Cerebellar nuclear complex (tissue), 1 donor: ENCODE results near the gene DDX17.

ENCODE experiments used
- DNase-seq, 2 experiments: peaks; one replicate each; lab custom pipeline; 2025; lab: John Stamatoyannopoulos, UW

Gene DDX17

DNA sequence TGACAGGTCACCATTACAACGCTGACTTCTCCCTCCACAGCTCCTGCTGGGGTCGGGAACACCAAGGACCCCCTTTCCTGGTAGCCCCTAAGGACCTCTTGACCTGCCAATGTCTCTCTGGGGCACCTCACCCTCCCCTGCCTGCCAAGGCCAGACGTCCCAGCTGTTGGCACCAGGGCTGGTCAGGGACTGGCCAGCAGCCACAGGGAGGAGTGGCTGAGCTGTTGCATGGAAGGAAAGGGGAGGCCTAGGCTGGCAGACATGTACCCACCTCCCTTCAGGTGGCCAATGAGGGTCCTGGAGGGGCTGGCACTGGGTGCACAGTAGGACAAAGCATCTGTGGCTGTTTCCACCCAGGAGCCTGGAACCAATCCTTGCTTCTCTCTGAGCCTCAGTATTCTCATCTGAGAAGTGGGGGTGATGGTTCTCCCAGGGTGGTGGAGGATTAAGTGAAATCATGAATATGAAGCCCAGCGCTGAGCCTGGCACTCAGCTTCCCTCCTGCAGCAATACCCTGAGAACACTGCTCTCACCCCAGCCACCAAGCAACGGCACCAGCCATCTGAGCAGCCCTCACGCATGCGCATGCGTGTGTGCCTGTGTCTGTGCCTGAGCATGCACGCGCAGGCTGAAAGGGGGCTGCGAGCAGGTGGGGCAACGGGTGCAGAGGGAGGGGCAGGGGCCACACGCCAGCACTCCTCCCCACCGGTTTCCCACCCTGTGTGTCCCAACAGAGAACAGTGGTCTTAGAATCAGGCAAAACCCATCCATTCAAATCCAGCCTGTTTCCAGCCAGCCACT lies 57.0 kb downstream of the DDX17 start:
- no peak for DNase-seq

DNA sequence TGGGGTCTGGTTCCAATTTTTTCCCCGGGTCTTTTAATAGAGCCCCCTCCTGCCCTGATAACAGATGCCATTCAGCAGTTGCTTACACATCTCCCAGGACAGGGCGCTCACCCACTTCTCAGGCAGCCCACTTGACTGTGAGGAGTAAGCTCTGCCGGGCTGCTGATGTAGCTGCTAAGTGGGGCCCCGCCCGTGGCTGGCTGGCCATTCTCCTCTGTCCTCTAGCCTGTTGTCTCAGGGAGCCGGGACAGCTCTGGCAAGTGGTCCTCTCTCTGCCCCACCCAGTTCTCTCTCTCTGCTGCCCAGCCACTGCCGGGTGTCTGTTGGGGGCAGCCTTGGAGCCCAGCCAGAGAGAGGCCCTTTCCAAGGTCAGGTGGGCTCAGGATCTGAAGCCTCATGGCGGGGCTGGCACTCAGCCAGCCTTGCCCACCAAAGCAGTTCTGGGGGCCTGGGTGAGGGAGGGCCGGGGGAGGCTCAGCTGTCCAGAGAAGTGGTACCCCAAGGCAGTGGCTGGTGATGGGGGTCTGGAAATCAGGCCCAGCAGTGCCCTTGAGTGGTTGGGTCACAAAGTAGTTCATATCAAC lies 60.0 kb downstream of the DDX17 start:
- no peak for DNase-seq

DNA sequence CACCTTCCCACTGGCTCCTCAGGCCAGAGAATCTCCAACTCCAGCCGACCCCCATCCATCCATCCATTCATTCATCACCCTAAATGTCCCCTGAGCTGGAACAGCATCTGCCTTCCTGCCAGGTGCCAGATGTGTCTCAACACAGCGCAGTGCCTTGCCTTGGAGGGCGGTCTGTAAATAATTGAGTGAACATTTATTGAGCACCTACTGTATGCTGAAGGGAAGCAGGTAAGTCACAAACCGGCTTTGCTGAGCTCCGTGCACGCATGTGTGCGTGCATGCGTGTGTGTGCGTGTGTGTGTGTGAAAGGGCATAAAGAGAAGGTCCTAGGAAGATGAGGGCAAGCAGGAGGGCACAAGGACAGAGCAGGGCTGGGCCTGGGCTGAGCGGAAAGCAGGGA lies 61.3 kb downstream of the DDX17 start:
- DNase-seq = no peak

DNA sequence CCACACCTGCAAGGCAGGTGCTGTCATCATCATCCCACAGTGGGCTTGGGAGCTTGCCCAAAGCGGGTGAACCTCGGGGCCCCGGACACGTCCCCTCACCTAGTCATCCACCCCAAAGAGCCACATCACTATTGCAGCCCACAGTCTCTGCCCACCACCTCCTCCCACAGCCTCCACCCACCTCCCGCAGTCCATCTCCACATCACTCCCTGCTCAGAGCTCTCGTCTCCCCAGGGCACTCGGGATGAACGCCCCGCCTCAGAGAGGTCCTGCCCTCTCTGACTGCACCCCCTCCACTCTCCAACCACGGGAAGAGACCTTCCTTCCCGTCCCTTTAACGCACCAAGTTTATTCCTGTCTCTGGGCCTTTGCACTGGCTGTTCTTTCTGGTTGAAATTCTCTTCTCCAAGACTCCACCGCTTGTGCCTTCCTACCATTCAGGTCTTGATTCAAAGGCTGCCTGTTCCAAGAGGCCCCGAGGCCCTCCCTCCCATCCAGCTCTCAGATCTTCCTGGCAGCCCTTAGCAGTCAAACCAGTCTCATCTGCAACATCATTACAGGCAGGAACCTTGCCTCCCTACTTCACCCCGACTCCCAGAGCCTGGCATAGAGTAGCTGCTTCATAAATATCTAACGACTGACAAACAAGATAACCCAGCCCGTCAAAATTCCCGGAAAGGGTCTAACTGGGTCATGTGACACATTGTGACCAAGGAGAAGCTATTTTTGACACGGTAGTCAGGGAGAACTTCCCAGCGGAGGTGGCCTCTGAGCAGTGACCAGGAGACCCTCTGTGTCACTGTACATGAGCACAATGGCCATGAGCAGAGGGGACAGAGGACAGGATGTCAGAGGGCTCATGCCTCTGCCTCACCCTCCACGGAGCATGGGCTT lies 62.2 kb downstream of the DDX17 start:
- DNase-seq = no peak

DNA sequence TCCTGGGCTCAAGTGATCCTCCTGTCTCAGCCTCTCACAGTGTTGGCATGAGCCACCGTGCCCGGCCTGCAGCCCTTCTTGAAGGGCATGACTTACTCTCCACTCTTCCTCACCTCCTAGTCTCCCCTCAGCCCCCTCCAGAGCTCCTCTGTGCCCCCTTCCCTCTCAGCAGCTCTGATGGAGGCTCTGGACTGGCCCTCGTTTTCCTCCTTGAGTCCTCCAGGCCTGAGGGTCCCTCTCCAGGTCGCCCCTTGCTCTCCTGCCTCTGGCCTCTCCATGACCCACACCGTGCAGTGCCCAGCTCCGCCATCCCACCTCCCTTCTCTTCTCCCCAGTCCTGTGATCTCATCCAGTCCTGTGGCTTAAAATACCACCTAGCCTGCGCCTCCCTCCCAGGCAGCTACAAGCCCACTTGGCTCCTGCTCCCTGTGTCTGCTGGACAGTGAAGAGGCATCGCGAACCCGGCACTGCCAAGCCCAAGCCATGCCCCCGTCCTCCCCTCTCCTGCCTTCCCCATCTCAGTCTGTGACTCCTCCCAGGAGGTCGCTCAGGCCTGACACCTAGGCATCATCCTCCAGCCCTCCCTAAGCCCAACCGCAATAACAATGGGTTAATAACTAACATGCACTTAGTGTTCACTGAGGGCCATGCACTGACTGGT lies 63.0 kb downstream of the DDX17 start:
- no peak for DNase-seq

DNA sequence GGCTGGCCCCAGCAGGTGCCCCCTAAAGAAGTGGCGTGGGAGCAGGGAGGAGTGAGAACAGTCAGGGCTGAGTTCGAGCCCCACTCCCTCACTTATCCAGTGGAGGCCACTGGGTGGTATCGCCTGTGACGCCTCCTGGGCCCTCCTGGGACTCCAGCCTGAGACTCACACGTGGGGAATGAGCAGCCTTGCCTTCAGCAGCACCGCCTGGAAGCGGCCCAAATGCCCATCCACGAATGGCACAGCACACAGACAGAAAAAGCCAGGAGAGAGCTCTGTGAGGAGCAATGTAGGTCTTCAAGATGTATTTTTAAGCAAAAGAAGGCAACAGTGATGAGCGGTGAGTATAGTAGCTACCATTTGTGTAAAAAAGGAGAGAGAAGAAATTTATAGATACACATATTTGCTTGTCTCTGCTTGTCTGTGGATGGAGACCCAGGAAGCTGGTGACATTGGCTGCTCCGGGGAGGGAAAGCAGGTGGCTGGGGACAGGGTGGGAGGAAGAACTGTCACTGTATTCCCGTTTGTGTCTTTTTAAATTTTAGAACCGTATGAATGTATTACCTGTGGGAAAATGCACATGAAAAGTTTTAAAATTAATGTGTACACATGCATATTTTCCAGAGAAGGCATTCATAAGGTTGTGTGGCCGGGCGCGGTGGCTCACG lies 64.4 kb downstream of the DDX17 start:
- DNase-seq = no peak

DNA sequence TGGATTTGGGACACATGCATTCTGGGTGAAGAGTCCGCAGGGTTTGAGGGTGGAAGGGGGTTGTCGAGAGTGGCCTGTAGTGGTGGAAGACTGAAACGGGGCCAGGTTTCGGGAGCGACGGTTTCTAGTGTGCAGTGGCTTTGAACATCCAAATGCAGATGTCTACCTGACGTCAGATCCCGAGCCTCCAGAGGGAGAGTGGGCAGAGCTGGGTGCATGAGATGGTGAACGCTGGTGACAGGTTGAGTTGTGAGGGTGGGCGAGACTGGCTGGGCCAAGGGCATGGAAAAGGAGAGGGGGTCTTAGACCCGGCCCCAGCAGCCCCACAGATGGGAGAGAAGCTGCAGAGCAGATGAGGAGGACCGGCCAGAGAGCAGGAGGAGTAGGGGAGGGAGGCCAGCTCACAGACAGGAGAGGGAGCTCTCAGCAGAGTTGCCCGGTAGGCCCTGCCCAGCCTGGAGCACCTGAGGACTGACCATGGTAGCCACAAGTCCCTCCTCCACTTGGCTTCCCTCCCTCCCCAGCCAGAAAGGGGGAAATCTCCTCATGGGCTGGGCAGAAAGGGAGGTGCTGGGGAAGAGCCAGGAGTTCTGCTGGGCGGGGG lies 65.3 kb downstream of the DDX17 start:
- no peak for DNase-seq

DNA sequence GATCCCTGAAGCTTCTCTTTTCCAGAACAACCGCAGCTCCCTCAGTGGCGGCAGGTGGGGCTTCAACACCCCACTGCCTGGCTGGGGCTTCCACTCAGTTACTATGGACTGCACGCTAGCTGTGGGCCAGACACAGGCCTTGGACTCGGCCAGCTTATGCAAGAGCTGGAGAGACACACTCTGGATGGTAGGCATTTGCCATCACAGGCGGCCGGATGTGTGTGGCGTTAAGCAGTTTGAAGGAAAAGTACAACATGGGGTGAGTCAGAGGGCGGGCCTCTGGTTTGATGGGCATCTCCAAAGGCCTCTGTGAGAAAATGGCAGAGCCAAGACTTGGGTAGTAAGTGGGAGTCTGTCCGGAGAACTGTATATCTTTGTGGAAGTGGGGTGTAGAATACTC lies 68.7 kb downstream of the DDX17 start:
- DNase-seq = no peak

DNA sequence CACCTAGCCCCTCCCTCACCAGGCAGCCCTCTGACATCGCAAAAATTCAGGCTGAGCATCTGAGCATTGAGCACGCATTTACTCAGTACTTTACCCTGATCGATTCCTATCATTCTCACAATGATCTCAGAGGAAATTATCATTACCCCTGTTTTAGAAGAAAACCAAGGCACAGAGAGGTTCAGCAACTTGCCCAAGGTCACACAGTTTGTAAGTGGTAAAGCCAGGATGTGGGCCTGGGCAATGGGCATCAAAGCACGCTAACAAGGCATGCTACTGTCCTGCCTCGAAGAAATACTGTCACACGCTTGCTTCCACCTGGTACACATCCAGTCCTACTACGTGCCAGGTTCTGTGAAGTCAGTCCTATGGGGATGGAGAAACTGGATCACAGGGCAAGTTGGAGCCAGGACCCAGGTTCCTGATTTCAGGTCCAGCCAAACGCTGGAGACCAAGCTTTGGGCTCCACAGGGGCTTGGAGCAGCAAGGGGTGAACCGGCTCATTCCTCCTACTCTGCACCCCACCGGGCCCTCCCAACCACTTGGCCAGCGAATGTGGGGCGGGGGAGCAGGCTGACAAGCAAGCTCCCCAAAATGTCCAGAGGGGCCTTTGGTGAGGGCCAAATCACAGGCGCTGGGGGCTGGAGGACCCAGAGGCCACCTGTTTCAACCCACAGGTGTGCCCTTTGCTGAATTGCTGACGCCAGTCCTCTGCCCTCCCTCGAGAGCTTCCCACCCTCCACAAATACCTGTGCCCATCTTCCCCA lies 69.3 kb downstream of the DDX17 start:
- DNase-seq = no peak

DNA sequence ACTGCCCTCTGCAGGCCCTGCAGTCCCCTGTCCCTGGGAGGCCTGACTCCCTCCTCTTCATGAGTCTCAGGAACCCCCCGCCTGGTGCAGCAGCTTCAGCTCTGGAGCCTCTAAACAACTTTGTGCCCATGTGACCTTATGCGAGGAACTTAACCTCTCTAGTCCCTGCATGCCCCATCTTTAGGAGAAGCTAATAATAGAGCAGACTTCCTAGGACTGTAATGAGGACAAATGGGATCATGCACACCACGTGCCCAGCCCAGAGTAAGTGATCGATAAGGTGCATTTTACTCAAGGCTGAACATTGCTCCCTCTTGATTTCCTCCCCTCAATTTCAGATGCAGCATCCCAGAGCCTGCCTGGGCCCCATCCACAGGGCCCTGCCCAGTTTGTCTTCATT lies 70.1 kb downstream of the DDX17 start:
- DNase-seq = no peak

DNA sequence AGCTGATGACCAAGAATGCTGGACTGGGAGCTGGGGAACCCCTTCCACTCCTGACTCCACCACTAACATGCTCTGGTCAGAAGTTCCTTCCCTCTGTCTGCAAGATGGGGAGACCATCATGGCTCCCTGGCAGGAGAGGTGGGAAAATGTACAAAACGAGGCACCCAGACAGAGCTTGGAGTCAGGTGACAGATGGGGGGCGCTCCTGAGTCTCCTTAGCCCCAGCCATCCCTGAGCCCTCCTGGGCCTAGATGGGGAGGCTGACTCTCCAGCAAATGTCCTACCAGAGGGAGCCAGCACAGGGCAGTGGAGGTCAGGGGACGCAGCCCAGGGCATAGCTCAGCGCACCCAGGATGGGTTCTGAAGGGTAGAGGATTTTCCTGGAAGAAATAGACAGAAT lies 71.1 kb downstream of the DDX17 start:
- DNase-seq = no peak

DNA sequence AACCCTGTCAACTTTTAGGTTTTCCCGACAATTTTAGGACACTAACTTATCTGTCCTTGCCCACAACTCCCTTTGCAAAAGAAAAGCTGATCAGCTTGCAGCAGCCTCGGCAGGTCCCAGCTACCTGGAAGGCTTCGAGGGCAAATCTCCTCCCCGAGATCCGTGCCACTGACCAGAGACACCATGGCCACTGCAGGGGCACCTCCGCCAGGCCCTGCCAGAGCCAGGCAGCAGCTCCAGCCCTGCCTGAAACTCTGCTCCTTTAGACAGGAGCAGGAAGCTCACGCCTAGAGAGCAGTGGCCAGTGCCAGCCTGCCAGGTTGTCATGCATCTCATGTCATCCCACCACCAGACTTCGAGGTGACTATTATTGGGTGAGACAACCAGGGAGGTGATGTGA lies 72.2 kb downstream of the DDX17 start:
- no peak for DNase-seq
